AG04449 (cell line): ENCODE results near the gene SOD3.

Experiments
- CTCF ChIA-PET: fragments of 350-600 bp; formaldehyde crosslinking; extraction: SDS; loops from one replicate; lab custom pipeline; 2021; ENCODE audit warnings: antibody characterized with exemption; lab: Yijun Ruan, JAX
- POLR2A ChIA-PET: fragments of 400-600, 350-600 bp; formaldehyde crosslinking; extraction: SDS; loops from one replicate; lab custom pipeline; 2020; ENCODE audit warnings: antibody characterized with exemption, inconsistent platforms; lab: Yijun Ruan, JAX
- DNase-seq: peaks from one replicate; pipeline ENCODE4 v3.0.0-alpha.2; 2010; ENCODE audit warnings: low read depth, low spot score
- H3K4me3 ChIP-seq: 2 replicates; pipeline ENCODE4 v1.5.1; 2011; ENCODE audit warnings: low read depth, mild to moderate bottlenecking, control low read depth, low read length
- CTCF ChIP-seq: IDR thresholded peaks from one replicate; pipeline ENCODE4 v1.5.1; 2011; ENCODE audit warnings: mild to moderate bottlenecking, moderate library complexity, low read length, control low read depth, inconsistent platforms; ENCODE audit not compliant: insufficient read depth; ENCODE audit errors: missing control alignments

Gene SOD3

DNA sequence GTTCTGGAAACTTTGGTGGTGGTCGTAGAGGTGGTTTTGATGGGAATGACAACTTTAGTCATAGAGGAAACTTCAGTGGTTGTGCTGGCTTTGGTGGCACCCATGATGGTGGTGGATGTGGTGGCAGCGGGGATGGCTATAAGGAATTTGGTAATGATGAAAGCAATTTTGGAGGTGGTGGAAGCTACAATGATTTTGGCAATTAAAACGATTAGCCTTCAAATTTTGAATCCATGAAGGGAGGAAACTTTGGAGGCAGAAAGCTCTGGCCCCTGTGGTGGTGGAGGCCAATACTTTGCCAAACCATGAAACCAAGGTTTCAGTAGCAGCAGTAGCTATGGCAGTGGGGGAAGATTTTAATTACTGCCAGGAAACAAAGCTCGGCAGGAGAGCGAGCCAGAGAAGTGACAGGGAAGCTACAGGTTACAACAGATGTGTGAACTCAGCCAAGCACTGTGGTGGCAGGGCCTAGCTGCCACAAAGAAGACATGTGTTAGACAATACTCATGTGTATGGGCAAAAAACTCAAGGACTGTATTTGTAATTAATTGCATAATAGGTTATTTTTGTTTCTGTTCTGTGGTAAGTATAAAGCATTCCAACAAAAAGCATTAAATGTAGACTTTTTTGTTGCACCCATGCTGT lies 23.2 kb upstream of the SOD3 start:
- ChIA-PET CTCF (interaction anchor here (0.6 kb wide), 1 partner anchor 292 kb away, joined by 3 read pairs; no protein-coding TSS in a partner anchor), POLR2A (no interaction called here)
- no peak overlapping the region for H3K4me3 ChIP-seq
- TF ChIP-seq CTCF, result no peak
- DNase-seq, result no peak

DNA sequence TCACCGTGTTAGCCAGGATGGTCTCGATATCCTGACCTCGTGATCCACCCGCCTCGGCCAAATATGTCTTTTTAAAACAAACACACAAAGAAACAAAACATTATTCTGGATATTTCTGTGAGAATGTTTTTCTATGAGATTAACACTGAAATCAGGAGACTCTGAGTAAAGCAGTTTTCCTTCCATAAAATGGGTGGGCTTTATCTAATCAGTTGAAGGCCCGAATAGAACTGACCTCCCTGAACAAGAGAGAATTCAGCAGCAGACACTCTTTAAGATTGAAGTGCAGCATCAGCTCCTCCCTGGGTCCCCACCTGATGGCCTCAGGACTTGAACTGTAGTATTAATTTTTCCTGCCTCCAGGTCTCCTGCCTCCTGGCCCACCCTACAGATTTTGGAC lies 22.4 kb upstream of the SOD3 start:
- TF ChIP-seq CTCF, result no peak
- CTCF ChIA-PET, result no interaction called here
- H3K4me3 ChIP-seq, result no peak overlapping the region
- no peak for DNase-seq
- POLR2A ChIA-PET, result no interaction called here

GRCh38 chr4:24774452-24774851 lies 20.9 kb upstream of the SOD3 start:
- no peak for TF ChIP-seq CTCF
- no peak overlapping the region for H3K4me3 ChIP-seq
- no peak for DNase-seq
- POLR2A ChIA-PET, result no interaction called here
- CTCF ChIA-PET, result no interaction called here

GRCh38 chr4:24775032-24775605 lies 20.3 kb upstream of the SOD3 start:
- POLR2A ChIA-PET, result no interaction called here
- DNase-seq, result no peak
- CTCF ChIA-PET, result no interaction called here

DNA sequence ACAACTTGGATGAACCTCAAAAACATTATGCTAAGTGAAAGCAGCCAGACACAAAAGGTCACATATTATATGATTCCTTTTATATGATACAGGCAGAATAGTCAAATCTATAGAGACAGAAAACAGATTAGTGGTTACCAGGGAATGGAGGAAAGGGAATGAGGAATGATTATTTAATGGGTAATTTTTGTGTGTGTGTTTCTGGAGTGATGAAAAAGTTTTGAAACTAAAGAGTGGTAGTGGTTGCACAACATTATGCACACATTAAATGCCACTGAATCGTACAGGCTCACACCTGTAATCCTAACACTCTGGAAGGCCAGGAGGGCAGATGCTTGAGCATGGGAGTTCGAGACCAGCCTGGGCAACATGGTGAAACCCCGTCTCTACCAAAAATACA lies 19.6 kb upstream of the SOD3 start:
- DNase-seq, result no peak
- no peak overlapping the region for H3K4me3 ChIP-seq
- POLR2A ChIA-PET, result no interaction called here
- CTCF ChIA-PET, result no interaction called here
- no peak for TF ChIP-seq CTCF

More at GRCh38 chr4:24775032-24775605, 20.3 kb upstream of the SOD3 start:
- no peak for TF ChIP-seq CTCF
- no peak overlapping the region for H3K4me3 ChIP-seq

DNA sequence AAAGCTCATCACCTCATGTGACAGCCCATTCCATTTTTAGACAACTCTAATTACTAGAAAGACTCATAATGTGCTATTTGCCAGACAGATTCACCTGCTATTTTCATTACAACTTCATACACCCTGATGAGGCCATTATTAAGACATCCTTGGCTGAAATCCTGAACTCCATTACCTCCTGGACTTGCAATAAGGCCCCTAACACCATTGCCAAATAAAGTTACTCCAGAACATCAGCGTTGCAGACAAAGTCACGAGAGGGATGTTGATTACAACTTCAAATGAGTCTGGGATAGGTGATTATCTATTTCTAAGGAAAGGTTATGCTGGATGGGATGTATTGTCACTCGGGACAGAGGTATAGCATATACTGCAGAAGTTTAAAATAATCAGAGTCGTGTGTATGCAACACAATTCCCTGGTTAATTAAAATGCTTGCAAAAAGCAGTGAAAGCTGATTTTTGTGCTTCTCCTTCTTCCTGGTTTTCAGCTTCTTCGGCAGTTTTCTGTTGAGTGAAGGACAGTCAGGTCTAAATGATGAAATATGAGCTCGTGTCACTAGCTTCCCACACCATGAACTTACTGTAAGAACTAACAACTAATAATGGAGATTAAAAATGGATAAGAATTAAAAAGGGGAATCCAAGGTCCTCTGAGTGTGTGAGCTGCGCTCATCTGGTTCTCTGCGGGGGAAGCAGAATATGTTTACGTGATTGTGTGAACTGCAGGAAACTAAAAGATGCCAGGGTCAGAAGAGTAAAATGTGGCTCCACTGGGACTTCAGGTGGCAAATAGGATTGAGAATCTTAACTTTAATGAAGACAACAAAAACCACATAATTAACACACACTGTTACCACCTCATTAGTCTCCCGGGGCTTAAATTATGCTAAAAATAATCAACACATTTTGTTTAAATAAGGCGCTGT lies 17.6 kb upstream of the SOD3 start:
- DNase-seq, result no peak
- CTCF ChIA-PET, result interaction anchor here (1.5 kb wide), 1 partner anchor 16 kb away, joined by 5 read pairs; no protein-coding TSS in a partner anchor
- POLR2A ChIA-PET, result no interaction called here
- no peak for TF ChIP-seq CTCF
- no peak overlapping the region for H3K4me3 ChIP-seq
